ENCODE data around the gene PTPRA. TPM values are rescaled to one million over a fixed set of nuclear protein-coding genes. Genes with fewer than 3 reads are reported as not detected.

Gene PTPRA
- total and polyA plus RNA-seq, 2 of the 8 experiments (the other 6 are each of a cell fraction or from before 2014, with no cell fraction given) = 47.7 to 51.3 TPM

DNA sequence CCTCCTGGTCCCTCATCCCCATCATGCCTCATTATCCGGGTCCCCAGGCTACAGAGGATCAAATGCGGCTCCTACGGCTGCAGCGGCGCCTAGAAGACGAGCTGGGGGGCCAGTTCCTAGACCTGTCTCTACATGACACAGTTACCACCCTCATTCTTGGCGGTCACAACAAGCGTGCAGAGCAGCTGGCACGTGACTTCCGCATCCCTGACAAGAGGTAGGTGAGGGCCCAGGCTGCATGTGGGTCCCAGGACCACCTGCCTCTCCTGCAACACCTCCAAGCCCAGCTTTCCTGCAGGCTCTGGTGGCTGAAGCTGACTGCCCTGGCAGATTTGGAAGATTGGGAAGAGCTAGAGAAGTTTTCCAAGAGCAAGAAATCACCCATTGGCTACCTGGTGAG is 8.2 kb upstream of the PTPRA start (continued):
- TF ChIP-seq, protein P1, sequence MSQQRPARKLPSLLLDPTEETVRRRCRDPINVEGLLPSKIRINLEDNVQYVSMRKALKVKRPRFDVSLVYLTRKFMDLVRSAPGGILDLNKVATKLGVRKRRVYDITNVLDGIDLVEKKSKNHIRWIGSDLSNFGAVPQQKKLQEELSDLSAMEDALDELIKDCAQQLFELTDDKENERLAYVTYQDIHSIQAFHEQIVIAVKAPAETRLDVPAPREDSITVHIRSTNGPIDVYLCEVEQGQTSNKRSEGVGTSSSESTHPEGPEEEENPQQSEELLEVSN (IDR thresholded peaks at IDR 0.05) = no peak
- no peak for TF ChIP-seq NANOG (IDR thresholded peaks at IDR 0.05; ENCODE audit: insufficient read depth, low read depth, low read length, poor library complexity, severe bottlenecking)
- TF ChIP-seq, protein P2, sequence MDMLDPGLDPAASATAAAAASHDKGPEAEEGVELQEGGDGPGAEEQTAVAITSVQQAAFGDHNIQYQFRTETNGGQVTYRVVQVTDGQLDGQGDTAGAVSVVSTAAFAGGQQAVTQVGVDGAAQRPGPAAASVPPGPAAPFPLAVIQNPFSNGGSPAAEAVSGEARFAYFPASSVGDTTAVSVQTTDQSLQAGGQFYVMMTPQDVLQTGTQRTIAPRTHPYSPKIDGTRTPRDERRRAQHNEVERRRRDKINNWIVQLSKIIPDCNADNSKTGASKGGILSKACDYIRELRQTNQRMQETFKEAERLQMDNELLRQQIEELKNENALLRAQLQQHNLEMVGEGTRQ (IDR thresholded peaks at IDR 0.05; ENCODE audit: low read length) = no peak
